ENCODE data around the gene ORM1. TPM values are rescaled to one million over a fixed set of nuclear protein-coding genes. Genes with fewer than 3 reads are reported as not detected.

ORM1 gene
- total RNA-seq, 2 experiments from 2014 or later = not detected

DNA sequence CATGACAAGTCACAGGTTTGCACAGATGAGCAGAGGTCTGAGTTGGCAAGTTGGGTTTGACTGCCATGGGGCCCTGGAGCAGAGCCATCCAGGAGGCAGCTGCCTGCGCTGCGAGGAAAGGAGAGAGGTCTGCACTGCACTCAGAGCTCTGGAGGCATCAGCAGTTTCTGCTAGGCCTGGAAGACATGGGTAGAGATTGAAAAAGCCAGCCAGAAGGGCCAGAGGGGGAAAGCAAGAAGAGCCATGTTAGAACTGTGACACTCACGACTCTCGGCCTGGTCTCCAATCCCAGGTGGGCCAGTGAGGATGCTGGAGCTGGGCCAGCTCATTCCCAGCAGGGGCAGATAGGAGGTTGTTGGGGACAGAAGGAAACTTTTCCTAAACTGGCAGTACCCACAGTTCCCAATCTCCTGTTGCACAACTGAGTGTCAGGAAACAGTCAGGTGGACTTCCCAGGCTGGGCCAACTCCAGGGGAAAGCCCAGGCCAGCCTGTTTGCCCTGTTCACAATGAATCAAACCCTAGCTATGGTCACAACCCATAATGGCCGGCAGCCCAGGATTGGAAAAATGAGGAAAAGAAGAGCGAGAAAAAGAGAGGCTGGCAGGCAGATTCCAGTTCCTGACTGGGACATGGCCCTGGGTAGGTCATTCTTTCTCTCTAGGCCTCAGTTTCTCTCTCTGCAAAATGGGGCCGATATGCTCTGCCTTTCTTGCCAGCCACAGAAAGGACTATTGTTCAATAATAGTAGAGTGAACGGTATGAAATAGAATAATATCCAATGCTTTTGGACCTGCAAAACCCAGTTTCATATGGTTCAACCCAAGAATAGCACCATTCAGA lies 7.8 kb upstream of the ORM1 start:
- no peaks in the 10 kb centered on the region for H3K79me2 ChIP-seq (ENCODE audit: insufficient read depth, low read depth, low read length)
- intact Hi-C loops (cut with micrococcal nuclease; ENCODE audit: unreplicated experiment) = no loop called here
- H3K4me2 ChIP-seq (ENCODE audit: low read length) = no peak overlapping the region
- ChIA-PET POLR2A (no interaction called here), CTCF (ENCODE audit: unreplicated experiment) (interaction anchor here (0.7 kb wide), 1 partner anchor 102 kb away, joined by 3 read pairs; no protein-coding TSS in a partner anchor)
- H3K4me3 ChIP-seq (ENCODE audit: low read depth, low read length, poor library complexity, severe bottlenecking) = no peak overlapping the region
- no peak for DNase-seq (ENCODE audit: low spot score)
- H3K9me3 ChIP-seq (ENCODE audit: low read length) = no peaks in the 10 kb centered on the region
- no TSS peak for BruUV-seq (replicated peaks)
- TF ChIP-seq EZH2phosphoT487 (IDR thresholded peaks at IDR 0.05; ENCODE audit: borderline replicate concordance, low read depth, low read length) = no peak
- TF ChIP-seq, protein P1, sequence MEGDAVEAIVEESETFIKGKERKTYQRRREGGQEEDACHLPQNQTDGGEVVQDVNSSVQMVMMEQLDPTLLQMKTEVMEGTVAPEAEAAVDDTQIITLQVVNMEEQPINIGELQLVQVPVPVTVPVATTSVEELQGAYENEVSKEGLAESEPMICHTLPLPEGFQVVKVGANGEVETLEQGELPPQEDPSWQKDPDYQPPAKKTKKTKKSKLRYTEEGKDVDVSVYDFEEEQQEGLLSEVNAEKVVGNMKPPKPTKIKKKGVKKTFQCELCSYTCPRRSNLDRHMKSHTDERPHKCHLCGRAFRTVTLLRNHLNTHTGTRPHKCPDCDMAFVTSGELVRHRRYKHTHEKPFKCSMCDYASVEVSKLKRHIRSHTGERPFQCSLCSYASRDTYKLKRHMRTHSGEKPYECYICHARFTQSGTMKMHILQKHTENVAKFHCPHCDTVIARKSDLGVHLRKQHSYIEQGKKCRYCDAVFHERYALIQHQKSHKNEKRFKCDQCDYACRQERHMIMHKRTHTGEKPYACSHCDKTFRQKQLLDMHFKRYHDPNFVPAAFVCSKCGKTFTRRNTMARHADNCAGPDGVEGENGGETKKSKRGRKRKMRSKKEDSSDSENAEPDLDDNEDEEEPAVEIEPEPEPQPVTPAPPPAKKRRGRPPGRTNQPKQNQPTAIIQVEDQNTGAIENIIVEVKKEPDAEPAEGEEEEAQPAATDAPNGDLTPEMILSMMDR (conservative IDR thresholded peaks at IDR 0.05; ENCODE audit: low read length) = no peak
- H4K20me1 ChIP-seq (ENCODE audit: insufficient read depth, low read length) = no peaks in the 10 kb centered on the region
- no peak overlapping the region for H2AFZ ChIP-seq (ENCODE audit: low read length)
- no peaks in the 10 kb centered on the region for H3K4me1 ChIP-seq (ENCODE audit: insufficient read depth, low read length, poor library complexity, severe bottlenecking)
- no peaks in the 10 kb centered on the region for H3K36me3 ChIP-seq (ENCODE audit: insufficient read depth, low read length)
- H3K27ac ChIP-seq (ENCODE audit: low read depth, low read length, poor library complexity, severe bottlenecking) = no peak overlapping the region
- H3K9me2 ChIP-seq (ENCODE audit: insufficient read depth, low read length) = no peaks in the 10 kb centered on the region

DNA sequence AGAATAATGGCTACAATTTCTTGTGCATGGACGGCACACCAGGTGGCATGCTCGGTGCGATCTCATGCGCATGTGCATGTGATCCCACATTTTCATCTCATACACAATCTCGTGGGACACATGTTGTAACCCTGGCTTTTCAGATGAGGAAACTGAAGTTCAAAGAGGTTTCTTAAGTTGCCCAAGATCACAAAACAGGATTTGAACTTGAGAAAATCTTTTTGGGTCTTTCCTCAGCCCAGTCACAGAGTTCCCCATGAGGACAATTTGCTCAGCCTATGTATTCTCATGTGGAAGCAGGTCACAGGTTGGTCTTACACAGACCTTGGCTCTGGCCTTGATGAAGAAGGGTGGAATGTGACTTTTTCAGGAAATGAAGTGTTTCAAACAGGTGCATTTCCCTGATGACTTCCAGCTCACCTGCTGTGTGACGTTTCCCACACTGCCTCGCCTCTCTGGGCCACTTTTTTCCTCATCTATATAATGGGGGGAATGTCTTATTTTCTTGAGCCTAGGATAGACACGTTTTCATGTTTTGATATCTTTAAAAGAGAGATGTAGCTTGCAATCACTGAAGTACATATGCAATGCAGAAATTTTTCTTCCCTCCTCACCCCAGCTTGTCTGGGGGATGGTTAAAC lies 7.1 kb upstream of the ORM1 start:
- Histone ChIP-seq H3K27ac (ENCODE audit: low read depth, low read length, poor library complexity, severe bottlenecking) (no peak overlapping the region), H3K9me2 (ENCODE audit: insufficient read depth, low read length) (no peaks in the 10 kb centered on the region), H4K20me1 (ENCODE audit: insufficient read depth, low read length) (no peaks in the 10 kb centered on the region), H3K36me3 (ENCODE audit: insufficient read depth, low read length) (no peaks in the 10 kb centered on the region), H3K4me1 (ENCODE audit: insufficient read depth, low read length, poor library complexity, severe bottlenecking) (no peaks in the 10 kb centered on the region), H3K4me2 (ENCODE audit: low read length) (no peak overlapping the region), H3K79me2 (ENCODE audit: insufficient read depth, low read depth, low read length) (no peaks in the 10 kb centered on the region), H3K9me3 (ENCODE audit: low read length) (no peaks in the 10 kb centered on the region), H3K4me3 (ENCODE audit: low read depth, low read length, poor library complexity, severe bottlenecking) (no peak overlapping the region), H2AFZ (ENCODE audit: low read length) (no peak overlapping the region)
- ChIA-PET CTCF (ENCODE audit: unreplicated experiment) (no interaction called here), POLR2A (no interaction called here)
- intact Hi-C loops (cut with micrococcal nuclease; ENCODE audit: unreplicated experiment) = no loop called here
- no peak for DNase-seq (ENCODE audit: low spot score)
- TF ChIP-seq, protein P1 (conservative IDR thresholded peaks at IDR 0.05; ENCODE audit: low read length) = no peak
- no peak for TF ChIP-seq EZH2phosphoT487 (IDR thresholded peaks at IDR 0.05; ENCODE audit: borderline replicate concordance, low read depth, low read length)
- BruUV-seq (replicated peaks) = no TSS peak
